Thoracic aorta (tissue), 2 donors: ENCODE measurements around the gene ETNK1. TPM values are rescaled to one million over a fixed set of nuclear protein-coding genes. Genes with fewer than 3 reads are reported as not detected.
"Not testable (repeated sequence)": the region's sequence is repeated elsewhere in the genome, so short reads cannot be mapped to it uniquely, and the experiment has no call there.

Experiments
- ATAC-seq: fragments of 150-250 bp; one replicate; pipeline ENCODE4 v1.8.0; 2017; ENCODE audit warnings: low read depth; ENCODE audit not compliant: insufficient number of reproducible peaks, low FRiP score
- DNase-seq: peaks from one replicate; pipeline ENCODE4 v3.0.0-alpha.2; 2020; ENCODE audit warnings: low spot score
- H3K27ac ChIP-seq, 2 donors: fragments of 200-600 bp; sonication (generic); 1 replicate in 1 of 2; 2 replicates in 1 of 2; pipeline ENCODE4 v1.5.1; 2016; ENCODE audit warnings: mild to moderate bottlenecking in 2 of 2, moderate library complexity in 2 of 2
- H3K27me3 ChIP-seq: fragments of 200-600 bp; sonication (generic); replicated peaks from 2 replicates; pipeline ENCODE4 v1.6.0; 2016; ENCODE audit warnings: mild to moderate bottlenecking; ENCODE audit not compliant: insufficient read depth
- H3K36me3 ChIP-seq: fragments of 200-600 bp; sonication (generic); one replicate; pipeline ENCODE4 v1.5.1; 2016
- H3K4me1 ChIP-seq, 2 donors: fragments of 200-600 bp; sonication (generic); 1 replicate in 1 of 2; 2 replicates in 1 of 2; pipeline versions ENCODE4 v1.5.1 to v1.6.0; 2016; ENCODE audit warnings: low read depth in 2 of 2, mild to moderate bottlenecking in 1 of 2; ENCODE audit not compliant: control insufficient read depth in 1 of 2
- H3K4me3 ChIP-seq: fragments of 200-600 bp; sonication (generic); 2 replicates; pipeline ENCODE4 v1.5.1; 2016; ENCODE audit warnings: mild to moderate bottlenecking
- H3K9me3 ChIP-seq: fragments of 200-600 bp; sonication (generic); 2 replicates; pipeline ENCODE4 v1.5.1; 2016
- total RNA-seq, 2 donors: library from RNA; depleted of rRNA; stranded (reverse); fragments of >200 nt; gene quantifications; one replicate each; pipeline versions ENCODE4 v1.1.0 to v1.2.3, GENCODE V29; 2016
- TF ChIP-seq, protein P1 (sequence below): fragments of 200-600 bp; sonication (generic); IDR thresholded peaks from one replicate; pipeline ENCODE4 v1.5.1; 2019; ENCODE audit warnings: antibody characterized with exemption

ETNK1 gene
- total RNA-seq, 2 donors from 2014 or later = 24.9 to 38.0 TPM

GRCh38 chr12:22609501-22609900 lies 15.5 kb upstream of the ETNK1 start:
- H3K4me1 ChIP-seq = no peaks in the 10 kb centered on the region
- no peaks in the 10 kb centered on the region for H3K36me3 ChIP-seq
- TF ChIP-seq, protein P1, sequence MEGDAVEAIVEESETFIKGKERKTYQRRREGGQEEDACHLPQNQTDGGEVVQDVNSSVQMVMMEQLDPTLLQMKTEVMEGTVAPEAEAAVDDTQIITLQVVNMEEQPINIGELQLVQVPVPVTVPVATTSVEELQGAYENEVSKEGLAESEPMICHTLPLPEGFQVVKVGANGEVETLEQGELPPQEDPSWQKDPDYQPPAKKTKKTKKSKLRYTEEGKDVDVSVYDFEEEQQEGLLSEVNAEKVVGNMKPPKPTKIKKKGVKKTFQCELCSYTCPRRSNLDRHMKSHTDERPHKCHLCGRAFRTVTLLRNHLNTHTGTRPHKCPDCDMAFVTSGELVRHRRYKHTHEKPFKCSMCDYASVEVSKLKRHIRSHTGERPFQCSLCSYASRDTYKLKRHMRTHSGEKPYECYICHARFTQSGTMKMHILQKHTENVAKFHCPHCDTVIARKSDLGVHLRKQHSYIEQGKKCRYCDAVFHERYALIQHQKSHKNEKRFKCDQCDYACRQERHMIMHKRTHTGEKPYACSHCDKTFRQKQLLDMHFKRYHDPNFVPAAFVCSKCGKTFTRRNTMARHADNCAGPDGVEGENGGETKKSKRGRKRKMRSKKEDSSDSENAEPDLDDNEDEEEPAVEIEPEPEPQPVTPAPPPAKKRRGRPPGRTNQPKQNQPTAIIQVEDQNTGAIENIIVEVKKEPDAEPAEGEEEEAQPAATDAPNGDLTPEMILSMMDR = no peak
- no peak overlapping the region for H3K27ac ChIP-seq
- peaks cover 8% of the 10 kb centered on the region for H3K9me3 ChIP-seq
- H3K27me3 ChIP-seq = no peaks in the 10 kb centered on the region
- H3K4me3 ChIP-seq = no peak overlapping the region
- DNase-seq = no peak
- no peak for ATAC-seq

DNA sequence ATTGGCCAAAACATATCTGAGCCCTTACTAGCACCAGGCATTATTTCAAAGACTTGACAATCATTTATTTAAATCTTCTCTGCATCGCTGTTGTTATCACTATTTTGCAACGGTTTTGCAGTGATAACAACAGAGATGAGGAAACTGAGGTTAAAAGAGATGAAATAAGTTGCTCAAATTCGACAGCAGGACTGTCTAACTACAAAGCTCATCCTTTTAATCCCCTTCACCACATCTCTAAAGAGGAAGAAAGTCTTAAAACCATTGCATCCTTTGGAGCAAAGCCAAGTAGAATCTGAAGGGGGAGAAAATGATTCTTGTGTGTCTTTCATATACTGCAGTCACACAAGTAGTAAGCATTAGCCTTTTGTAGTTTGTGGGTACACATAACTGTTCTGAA lies 14.8 kb upstream of the ETNK1 start:
- no peak overlapping the region for H3K27ac ChIP-seq
- H3K4me3 ChIP-seq = no peak overlapping the region
- no peaks in the 10 kb centered on the region for H3K36me3 ChIP-seq
- TF ChIP-seq, protein P1 = no peak
- no peak for DNase-seq
- H3K4me1 ChIP-seq = no peaks in the 10 kb centered on the region
- no peaks in the 10 kb centered on the region for H3K27me3 ChIP-seq
- H3K9me3 ChIP-seq = peaks cover 8% of the 10 kb centered on the region
- no peak for ATAC-seq

- H3K27me3 ChIP-seq = not testable (repeated sequence)
Observed at GRCh38 chr12:22612822-22613221, 12.1 kb upstream of the ETNK1 start.

DNA sequence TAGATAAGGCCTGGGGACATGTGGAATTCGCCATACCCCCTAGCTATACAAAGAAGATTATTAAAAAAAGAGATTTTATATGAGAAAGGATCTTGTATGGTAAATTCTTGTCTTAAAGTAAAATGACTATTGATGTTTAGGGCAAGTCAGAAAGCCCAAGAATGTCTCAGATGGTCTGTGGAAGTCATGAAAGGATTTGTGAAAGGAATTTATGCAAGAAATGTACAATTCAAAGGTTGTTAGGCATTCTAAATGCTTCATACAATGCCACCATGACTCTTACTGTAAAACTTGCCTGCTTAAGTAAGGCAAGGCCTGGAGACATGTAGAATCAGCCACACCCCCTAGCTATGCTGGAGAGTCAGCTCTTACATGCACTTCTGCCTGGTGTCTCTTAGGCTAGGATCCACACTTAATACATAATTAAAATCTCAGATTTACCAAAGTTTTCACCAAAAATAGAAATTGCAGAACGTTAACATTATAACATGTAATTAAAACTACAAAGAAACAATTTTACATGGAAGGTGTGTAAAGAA lies 8.9 kb upstream of the ETNK1 start:
- Histone ChIP-seq H3K4me3 (no peak overlapping the region), H3K9me3 (peaks cover 8% of the 10 kb centered on the region), H3K36me3 (no peaks in the 10 kb centered on the region), H3K27ac (no peak overlapping the region), H3K27me3 (no peaks in the 10 kb centered on the region), H3K4me1 (no peaks in the 10 kb centered on the region)
- ATAC-seq (no peak), DNase-seq (no peak)
- TF ChIP-seq, protein P1 = no peak

More at GRCh38 chr12:22612822-22613221, 12.1 kb upstream of the ETNK1 start:
- not testable (repeated sequence) for H3K36me3 ChIP-seq, H3K27ac ChIP-seq, H3K4me3 ChIP-seq, DNase-seq, H3K4me1 ChIP-seq, ATAC-seq, H3K9me3 ChIP-seq

DNA sequence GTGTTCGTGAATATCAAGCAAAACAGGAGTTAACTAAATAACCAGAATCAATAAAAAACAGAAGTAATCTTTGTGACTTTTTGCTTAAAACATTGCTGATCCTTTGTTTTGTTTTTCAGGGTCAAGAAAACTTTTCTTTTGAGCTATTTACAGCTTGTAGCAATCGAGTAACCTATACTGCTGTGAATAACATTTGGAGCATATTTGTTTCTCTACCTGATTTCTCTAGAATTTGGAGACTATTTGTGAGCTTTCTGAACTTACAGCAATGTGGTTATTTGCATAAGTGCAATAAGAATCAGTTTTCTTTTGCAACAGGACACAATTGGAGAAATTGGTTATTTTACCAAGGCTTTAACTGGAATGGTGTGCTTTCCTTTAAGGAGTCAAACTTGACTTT lies 7.3 kb upstream of the ETNK1 start:
- TF ChIP-seq, protein P1 = no peak
- DNase-seq = no peak

DNA sequence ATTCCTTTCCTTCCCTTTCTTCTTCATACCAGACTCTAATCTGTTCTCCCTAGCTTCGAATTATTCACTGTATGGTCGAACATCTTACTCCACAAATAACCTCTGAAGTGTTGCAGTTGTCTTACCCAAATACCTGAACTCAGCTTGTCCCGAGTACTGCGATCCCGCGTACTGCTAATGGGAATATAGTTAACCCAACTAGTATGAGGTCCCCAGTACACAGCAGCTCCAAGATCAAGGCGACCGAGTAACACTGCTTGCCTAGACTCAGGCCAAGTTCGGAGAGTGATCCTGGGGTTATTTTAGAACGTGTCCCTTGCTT lies 462 bp upstream of the ETNK1 start:
- peak overlapping the region; percentile 92 to 94 for H3K27ac ChIP-seq
- no peaks in the 10 kb centered on the region for H3K9me3 ChIP-seq
- H3K36me3 ChIP-seq = no peaks in the 10 kb centered on the region
- H3K27me3 ChIP-seq = no peaks in the 10 kb centered on the region
- peak overlapping the region; percentile 94 for H3K4me3 ChIP-seq
- DNase-seq (no peak), ATAC-seq (peak; percentile 34)
- TF ChIP-seq, protein P1 = no peak
- peaks cover 25 to 32% of the 10 kb centered on the region in 2 donors for H3K4me1 ChIP-seq

More for the DNA sequence above, 7.3 kb upstream of the ETNK1 start:
- Histone ChIP-seq H3K27me3 (no peaks in the 10 kb centered on the region), H3K27ac (no peak overlapping the region), H3K4me3 (no peak overlapping the region), H3K9me3 (peaks cover 8% of the 10 kb centered on the region), H3K4me1 (no peaks in the 10 kb centered on the region), H3K36me3 (no peaks in the 10 kb centered on the region)
- ATAC-seq = no peak
